Adrenal gland (tissue), 12 donors: ENCODE measurements around the gene ATG4B. TPM values are rescaled to one million over a fixed set of nuclear protein-coding genes. Genes with fewer than 3 reads are reported as not detected.

Experiments used
- DNase-seq, 7 donors: peaks; one replicate each; pipeline ENCODE4 v3.0.0-alpha.2; 2019 to 2020
- H3K27ac ChIP-seq, 5 donors: fragments of 200-600 bp; sonication (generic) in 4 of 5; 1 replicate in 3 of 5; 2 replicates in 2 of 5; pipeline versions ENCODE4 v1.5.1 to v1.8.0; 2016 to 2020; ENCODE audit warnings: mild to moderate bottlenecking in 1 of 5
- H3K27me3 ChIP-seq: fragments of 200-600 bp; 2 replicates; pipeline ENCODE4 v1.8.0; 2021
- H3K36me3 ChIP-seq, 2 donors: fragments of 200-600 bp; replicated peaks in 1 of 2; 1 replicate in 1 of 2; 2 replicates in 1 of 2; pipeline versions ENCODE4 v1.5.1 to v1.8.0; 2018 to 2022
- H3K4me1 ChIP-seq, 2 donors: fragments of 200-600 bp; replicated peaks in 1 of 2; 1 replicate in 1 of 2; 2 replicates in 1 of 2; pipeline versions ENCODE4 v1.5.1 to v1.8.0; 2018 to 2021
- H3K4me3 ChIP-seq, 4 donors: fragments of 200-600 bp; sonication (generic) in 3 of 4; one replicate each; pipeline ENCODE4 v1.5.1; 2016 to 2018
- H3K9me3 ChIP-seq, 3 donors: fragments of 200-600 bp; sonication (generic) in 1 of 3; replicated peaks in 1 of 3; 1 replicate in 2 of 3; 2 replicates in 1 of 3; pipeline versions ENCODE4 v1.5.1 to v1.8.0; 2016 to 2021
- CTCF ChIP-seq, 6 experiments: fragments of 450-650 bp in 4 of 6; fragments of 200-600 bp in 2 of 6; sonication (generic) in 1 of 6; IDR thresholded peaks; 1 replicate in 5 of 6; 2 replicates in 1 of 6; pipeline versions ENCODE4 v1.5.1 to v1.8.0; 2016 to 2021; ENCODE audit warnings: antibody characterized with exemption in 6 of 6, mild to moderate bottlenecking in 2 of 6, moderate library complexity in 1 of 6
- POLR2A ChIP-seq, 2 donors: fragments of 450-650 bp; IDR thresholded peaks; one replicate each; pipeline ENCODE4 v1.6.1; 2017; ENCODE audit warnings: antibody characterized with exemption in 2 of 2, mild to moderate bottlenecking in 2 of 2, moderate library complexity in 1 of 2
- WGBS, 4 donors: extraction: QIAGEN DNeasy Blood & Tissue Kit in 2 of 4; methylation state at CpG; one replicate each; pipeline versions ENCODE4 v1.1.5 to v1.1.7; 2013 to 2017; 5-methylcytosine and 5-hydroxymethylcytosine counted together
- intact Hi-C, 2 donors: fragments of 100-400 bp; cut with DNase I; formaldehyde crosslinking; loops; one replicate each; pipeline versions ENCODE4 v1.14.1 to v1.15.0; 2022 to 2023
- polyA plus RNA-seq, 3 donors: library from polyadenylated mRNA; stranded (reverse); fragments of 200-250 nt in 2 of 3; fragments of 350-450 nt in 1 of 3; fragmentation: Illumina TruSeq in 1 of 3; extraction: RNeasy Lipid Tissue Mini Kit (QIAGEN cat#74804) in 1 of 3; gene quantifications; one replicate each; pipeline ENCODE4 v1.2.3, GENCODE V29; 2013 to 2014
- total RNA-seq, 9 donors: library from RNA; depleted of rRNA in 4 of 9; stranded (reverse); fragments of >200 nt in 4 of 9; fragments of 120-200 nt in 1 of 9; fragmentation: NEBNext Ultra II Directional in 1 of 9; extraction: Animal tissue kit (Norgen Biotek cat#: 25700) in 1 of 9; gene quantifications; one replicate each; pipeline versions ENCODE4 v1.1.0 to v1.2.4, GENCODE V29; 2013 to 2023
- donor health status: healthy with polysubstance abuse.
- donor health status: Bipolar disorder and iron deficiency.
- donor health status: DM: yes; HTN: yes; CAD: no.
- donor health status: DM: no; HTN: no; CAD: no.
- donor health status: DM: no; HTN: no; CAD: no.
- donor health status: DM: yes; HTN: yes; CAD: no.

Gene ATG4B
- total and polyA plus RNA-seq, 12 donors: 37.3 to 167 (median 60.2) TPM

GRCh38 chr2:241598061-241598460 is 39.4 kb upstream of the ATG4B start:
- H3K9me3 ChIP-seq: no peaks in the 10 kb centered on the region
- peaks cover 0 to 46% of the 10 kb centered on the region in 2 donors for H3K36me3 ChIP-seq
- intact Hi-C loops: no loop called here
- no peaks in the 10 kb centered on the region for H3K4me1 ChIP-seq
- no peaks in the 10 kb centered on the region for H3K27me3 ChIP-seq
- WGBS, 4 donors: 63 to 82% (median 69%) methylated on average over 5 of the region's 5 CpGs
- H3K4me3 ChIP-seq: no peak overlapping the region
- H3K27ac ChIP-seq: no peak overlapping the region
- no peak for TF ChIP-seq CTCF (IDR thresholded peaks at IDR 0.05)
- no peak for DNase-seq

- Histone ChIP-seq H3K27ac (no peak overlapping the region), H3K4me3 (no peak overlapping the region), H3K9me3 (no peaks in the 10 kb centered on the region), H3K36me3 (peaks cover 0 to 45% of the 10 kb centered on the region in 2 donors), H3K27me3 (no peaks in the 10 kb centered on the region), H3K4me1 (no peaks in the 10 kb centered on the region)
- WGBS, 4 donors: 83 to 89% (median 88%) methylated on average over 1 of the region's 1 CpG; no CpG with 5 or more reads in 1 of the 4 donors
- no peak for DNase-seq
- TF ChIP-seq POLR2A (IDR thresholded peaks at IDR 0.05) (no peak), CTCF (IDR thresholded peaks at IDR 0.05) (peak in 1 of 6 experiments; percentile 9)
- intact Hi-C loops: no loop called here
Measured at GRCh38 chr2:241598487-241598886, 39.0 kb upstream of the ATG4B start.

- intact Hi-C loops: no loop called here
- 83 to 86% (median 85%) methylated on average over 6 of the region's 6 CpGs for WGBS, 4 donors
- Histone ChIP-seq H3K36me3 (peaks cover 0 to 51% of the 10 kb centered on the region in 2 donors), H3K4me3 (no peak overlapping the region), H3K27me3 (no peaks in the 10 kb centered on the region), H3K27ac (no peak overlapping the region), H3K4me1 (no peaks in the 10 kb centered on the region), H3K9me3 (no peaks in the 10 kb centered on the region)
- TF ChIP-seq POLR2A (IDR thresholded peaks at IDR 0.05) (no peak), CTCF (IDR thresholded peaks at IDR 0.05) (no peak)
- DNase-seq: no peak
Measured at GRCh38 chr2:241599615-241600014, 37.9 kb upstream of the ATG4B start.

GRCh38 chr2:241601841-241602240 is 35.7 kb upstream of the ATG4B start:
- H3K36me3 ChIP-seq: peaks cover 0 to 52% of the 10 kb centered on the region in 2 donors
- 89 to 95% (median 94%) methylated on average over 10 to 13 of the region's 13 CpGs for WGBS, 4 donors

More at GRCh38 chr2:241601841-241602240, 35.7 kb upstream of the ATG4B start:
- no peaks in the 10 kb centered on the region for H3K9me3 ChIP-seq
- H3K4me1 ChIP-seq: no peaks in the 10 kb centered on the region
- no peak overlapping the region for H3K4me3 ChIP-seq
- H3K27me3 ChIP-seq: no peaks in the 10 kb centered on the region
- no peak for DNase-seq
- no peak overlapping the region for H3K27ac ChIP-seq
- intact Hi-C loops: no loop called here
- TF ChIP-seq CTCF (IDR thresholded peaks at IDR 0.05): no peak
- no peak for TF ChIP-seq POLR2A (IDR thresholded peaks at IDR 0.05)
